NCI-H345 treated with DMSO at 0.1 percent for 48 hours (cell line): Measurements from ENCODE around the gene OR1K1.

ENCODE experiments used
- DNase-seq: peaks from one replicate; lab custom pipeline; 2025; ENCODE audit not compliant: unreplicated experiment; lab: John Stamatoyannopoulos, UW

The OR1K1 gene, protein sequence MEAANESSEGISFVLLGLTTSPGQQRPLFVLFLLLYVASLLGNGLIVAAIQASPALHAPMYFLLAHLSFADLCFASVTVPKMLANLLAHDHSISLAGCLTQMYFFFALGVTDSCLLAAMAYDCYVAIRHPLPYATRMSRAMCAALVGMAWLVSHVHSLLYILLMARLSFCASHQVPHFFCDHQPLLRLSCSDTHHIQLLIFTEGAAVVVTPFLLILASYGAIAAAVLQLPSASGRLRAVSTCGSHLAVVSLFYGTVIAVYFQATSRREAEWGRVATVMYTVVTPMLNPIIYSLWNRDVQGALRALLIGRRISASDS

DNA sequence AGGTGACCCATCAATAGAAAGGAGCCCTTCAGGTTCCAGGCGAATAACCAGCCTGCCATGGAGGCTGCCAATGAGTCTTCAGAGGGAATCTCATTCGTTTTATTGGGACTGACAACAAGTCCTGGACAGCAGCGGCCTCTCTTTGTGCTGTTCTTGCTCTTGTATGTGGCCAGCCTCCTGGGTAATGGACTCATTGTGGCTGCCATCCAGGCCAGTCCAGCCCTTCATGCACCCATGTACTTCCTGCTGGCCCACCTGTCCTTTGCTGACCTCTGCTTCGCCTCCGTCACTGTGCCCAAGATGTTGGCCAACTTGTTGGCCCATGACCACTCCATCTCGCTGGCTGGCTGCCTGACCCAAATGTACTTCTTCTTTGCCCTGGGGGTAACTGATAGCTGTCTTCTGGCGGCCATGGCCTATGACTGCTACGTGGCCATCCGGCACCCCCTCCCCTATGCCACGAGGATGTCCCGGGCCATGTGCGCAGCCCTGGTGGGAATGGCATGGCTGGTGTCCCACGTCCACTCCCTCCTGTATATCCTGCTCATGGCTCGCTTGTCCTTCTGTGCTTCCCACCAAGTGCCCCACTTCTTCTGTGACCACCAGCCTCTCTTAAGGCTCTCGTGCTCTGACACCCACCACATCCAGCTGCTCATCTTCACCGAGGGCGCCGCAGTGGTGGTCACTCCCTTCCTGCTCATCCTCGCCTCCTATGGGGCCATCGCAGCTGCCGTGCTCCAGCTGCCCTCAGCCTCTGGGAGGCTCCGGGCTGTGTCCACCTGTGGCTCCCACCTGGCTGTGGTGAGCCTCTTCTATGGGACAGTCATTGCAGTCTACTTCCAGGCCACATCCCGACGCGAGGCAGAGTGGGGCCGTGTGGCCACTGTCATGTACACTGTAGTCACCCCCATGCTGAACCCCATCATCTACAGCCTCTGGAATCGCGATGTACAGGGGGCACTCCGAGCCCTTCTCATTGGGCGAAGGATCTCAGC lies at the start of gene OR1K1:
TSS of gene OR1K1 (plus strand) at position 58 of the 995 bp plus-strand sequence. CDS start at position 58, 0 bp downstream.
- DNase-seq = no peak

DNA sequence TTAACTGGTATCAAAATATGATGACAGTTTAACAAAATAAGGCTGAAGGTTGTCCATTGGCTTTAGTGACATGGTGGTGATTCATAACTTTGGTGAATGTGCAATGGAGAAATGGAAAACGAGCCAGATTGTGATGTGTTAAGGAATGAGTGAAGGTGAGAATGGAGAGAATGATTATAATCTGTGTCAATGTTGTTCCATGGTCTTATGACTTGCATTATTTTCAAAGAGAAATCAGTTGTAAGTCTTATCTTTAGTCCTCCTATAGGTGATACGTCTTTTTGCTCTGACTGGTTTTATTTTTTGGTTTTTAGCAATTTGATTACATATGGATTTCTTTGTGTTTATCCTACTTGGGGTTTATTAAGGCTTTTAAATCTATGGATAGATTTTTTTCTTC lies 45.1 kb upstream of the OR1K1 start:
- no peak for DNase-seq

DNA sequence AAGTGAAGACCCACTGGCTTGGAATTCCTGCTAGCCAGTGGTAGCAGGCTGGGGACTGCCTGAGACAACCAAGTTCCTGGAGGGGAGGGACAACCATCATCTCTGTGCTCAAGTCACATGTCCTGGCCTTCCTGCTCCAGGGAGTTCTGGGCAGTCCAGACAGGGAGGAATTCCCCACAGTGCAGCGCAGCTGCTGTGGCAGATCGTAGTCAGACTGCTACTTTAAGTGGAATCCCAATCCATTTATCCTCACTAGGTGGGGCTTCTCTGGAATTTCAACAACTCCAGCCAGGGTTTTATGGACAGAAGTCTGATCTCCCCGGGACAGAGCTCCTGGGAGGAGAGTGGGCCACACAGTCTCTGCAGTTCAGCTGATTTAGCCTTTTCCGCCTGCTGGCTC lies 32.1 kb upstream of the OR1K1 start:
- no peak for DNase-seq

DNA sequence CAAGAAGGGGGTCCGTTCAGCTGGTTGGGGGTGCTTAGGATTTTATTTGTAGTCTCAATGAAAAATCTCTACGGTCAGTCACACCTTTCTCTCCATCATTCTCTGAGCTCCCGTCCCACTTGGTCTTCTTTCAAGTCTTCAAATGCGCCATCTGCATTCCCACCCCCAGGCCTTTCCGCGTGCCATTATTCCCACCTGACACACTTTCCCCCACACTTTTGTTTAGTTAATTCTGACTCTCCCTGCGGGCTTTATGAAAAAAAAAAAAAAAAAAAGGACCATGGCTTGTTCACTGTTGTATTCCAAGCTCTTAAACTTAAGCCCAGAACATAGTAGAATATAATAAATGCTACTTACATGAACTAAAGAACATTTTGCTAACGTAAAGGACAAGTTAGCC lies 22.9 kb upstream of the OR1K1 start:
- DNase-seq = no peak

DNA sequence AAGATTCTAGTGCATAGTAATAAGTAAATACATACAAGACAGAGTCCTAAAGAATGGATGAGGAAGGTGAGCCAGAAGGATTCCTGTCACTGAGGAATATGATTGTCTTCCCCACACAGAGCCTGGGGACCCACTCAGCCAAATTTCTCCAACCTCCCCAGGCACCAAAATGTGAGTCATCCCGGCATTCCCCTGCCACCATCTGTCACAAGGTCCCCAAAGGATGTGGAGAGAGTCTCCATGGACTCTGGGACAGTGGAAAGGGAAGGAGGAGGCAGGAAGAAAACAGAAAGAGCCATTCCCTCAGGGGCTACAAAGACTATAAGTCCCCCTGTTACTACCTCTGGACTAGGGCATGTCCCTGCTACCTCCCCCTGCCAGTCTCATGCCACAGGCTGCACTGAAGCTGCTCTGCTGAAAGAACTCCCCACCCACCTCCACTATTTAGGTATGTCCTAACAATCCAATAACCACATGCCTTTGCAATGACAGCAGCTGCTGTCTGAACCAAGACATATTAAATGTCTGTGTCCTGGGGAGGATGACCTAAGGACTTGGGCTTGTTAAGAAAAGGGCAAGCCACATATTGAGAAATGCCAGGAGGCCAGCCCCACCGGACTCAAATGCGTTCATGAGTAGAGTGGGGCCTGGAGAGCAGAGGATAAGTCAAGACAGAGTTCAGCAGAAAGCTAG lies 21.8 kb upstream of the OR1K1 start:
- DNase-seq = no peak

DNA sequence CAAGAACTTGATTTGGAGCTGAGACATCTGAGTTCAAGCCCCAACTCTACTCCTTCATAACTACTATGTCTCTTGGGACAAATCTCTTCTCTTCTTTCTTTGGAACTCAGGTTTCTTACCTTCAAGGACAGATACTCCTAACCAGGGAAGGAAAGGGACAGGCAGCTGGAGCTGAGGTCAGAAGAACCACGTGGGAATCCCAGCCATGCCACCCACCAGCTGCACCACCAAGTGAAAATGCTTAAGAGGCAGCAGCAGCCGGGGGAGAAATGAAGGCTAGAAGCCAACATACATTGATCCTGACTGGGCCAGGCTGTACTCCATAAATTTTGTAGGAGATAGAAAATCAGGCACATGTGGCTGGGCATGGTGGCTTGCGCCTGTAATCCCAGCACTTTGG lies 20.7 kb upstream of the OR1K1 start:
- DNase-seq = no peak

DNA sequence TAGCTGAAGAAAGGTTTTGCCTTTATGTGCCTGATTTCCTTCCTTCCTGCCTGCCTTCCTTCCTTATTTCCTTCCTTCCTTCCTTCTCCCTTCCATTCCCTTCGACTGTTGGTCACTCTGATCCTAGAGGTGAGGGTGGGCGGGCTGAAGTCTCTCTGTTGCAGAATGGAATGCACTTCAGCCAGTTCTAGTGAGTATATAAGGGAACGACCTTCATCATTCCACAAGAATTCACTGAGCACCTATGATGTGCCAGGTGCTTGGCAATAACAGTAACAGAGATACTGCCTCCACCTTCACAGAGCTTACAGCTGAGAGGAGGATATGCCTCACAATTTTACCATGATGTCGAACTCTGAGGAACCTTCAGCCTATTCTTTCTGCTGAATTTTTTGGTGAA lies 19.9 kb upstream of the OR1K1 start:
- no peak for DNase-seq

DNA sequence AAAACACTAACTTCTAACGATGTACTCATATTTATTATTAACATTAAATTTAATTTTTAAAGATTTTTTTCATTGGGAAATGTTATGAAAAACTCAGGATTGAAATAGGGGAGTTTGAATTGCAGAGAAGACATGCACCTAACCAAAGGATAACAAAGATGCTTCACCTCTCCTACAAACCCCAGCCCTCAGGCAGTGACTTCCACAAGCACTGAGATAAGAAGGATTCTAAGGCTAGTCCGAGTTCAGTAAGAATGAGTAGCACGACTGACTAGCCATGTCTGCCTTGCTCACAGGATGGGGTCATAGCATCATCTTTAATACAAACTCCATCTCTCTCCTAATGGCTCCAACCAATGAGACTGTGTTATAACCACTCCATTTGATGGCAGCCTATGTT lies 18.3 kb upstream of the OR1K1 start:
- no peak for DNase-seq

DNA sequence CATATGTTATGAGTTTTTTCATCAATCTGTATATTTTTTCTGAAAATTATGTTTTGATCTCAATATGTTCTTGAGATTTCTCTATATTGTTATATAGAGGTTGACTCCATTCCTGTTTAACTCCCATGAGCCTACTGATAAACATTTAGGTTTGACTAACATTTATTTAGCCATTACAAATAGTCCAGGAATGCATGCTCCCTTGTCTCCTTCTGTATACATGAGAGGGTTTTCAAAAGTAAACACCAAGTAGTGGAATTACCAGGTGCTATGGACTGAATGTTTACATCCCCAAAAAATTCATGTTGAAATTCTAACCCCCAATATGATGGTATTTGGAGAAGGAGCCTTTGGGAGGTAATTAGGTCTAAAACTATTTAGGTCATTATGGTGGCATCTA lies 14.7 kb upstream of the OR1K1 start:
- no peak for DNase-seq

DNA sequence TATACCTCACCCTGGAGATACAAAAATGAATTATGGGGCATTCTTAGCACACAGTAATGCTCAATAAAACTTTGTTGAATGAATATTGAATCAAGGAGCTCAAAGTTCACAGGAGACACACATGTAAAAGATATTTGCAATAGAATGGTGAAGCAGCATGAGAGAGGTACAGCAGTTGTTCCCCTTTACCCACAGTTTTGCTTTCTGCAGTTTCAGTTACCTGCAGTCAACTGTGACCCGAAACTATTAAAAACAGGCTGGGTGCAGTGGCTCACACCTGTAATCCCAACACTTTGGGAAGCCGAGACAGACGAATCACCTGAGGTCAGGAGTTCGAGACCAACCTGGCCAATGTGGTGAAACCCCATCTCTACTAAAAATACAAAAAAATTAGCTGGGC lies 13.6 kb upstream of the OR1K1 start:
- DNase-seq = no peak

DNA sequence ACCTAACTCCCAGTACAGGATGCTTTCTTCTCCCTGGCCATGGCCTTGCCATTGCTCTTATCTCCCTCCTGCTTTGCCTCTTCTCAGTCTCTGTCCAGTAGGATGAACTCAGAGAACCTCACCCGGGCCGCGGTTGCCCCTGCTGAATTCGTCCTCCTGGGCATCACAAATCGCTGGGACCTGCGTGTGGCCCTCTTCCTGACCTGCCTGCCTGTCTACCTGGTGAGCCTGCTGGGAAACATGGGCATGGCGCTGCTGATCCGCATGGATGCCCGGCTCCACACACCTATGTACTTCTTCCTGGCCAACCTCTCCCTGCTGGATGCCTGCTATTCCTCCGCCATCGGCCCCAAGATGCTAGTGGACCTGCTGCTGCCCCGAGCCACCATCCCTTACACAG lies 11.1 kb upstream of the OR1K1 start, which contains the start of gene OR5C1:
TSS of gene OR5C1 (plus strand) at position 103 of the 400 bp plus-strand sequence. CDS start at position 103, 0 bp downstream.
- no peak for DNase-seq

DNA sequence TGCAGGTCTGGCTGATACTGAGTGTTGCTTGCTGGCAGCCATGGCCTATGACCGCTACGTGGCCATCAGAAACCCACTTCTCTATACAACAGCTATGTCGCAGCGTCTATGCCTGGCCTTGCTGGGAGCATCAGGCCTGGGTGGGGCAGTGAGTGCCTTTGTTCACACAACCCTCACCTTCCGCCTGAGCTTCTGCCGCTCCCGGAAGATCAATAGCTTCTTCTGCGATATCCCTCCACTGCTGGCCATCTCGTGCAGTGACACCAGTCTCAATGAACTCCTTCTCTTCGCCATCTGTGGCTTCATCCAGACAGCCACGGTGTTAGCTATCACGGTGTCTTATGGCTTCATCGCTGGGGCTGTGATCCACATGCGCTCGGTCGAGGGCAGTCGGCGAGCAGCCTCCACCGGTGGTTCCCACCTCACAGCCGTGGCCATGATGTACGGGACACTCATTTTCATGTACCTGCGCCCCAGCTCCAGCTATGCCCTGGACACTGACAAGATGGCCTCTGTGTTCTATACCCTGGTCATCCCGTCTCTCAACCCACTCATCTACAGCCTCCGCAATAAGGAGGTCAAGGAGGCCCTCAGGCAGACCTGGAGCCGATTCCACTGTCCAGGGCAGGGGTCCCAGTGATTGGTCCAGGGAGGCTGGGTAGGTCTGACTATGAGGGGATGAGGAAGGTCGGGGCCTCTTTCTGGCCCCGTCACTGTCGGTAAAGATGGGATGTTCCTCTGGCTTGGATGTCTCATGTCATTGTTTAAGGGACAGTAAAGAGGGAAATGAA lies 10.5 kb upstream of the OR1K1 start:
- no peak for DNase-seq

DNA sequence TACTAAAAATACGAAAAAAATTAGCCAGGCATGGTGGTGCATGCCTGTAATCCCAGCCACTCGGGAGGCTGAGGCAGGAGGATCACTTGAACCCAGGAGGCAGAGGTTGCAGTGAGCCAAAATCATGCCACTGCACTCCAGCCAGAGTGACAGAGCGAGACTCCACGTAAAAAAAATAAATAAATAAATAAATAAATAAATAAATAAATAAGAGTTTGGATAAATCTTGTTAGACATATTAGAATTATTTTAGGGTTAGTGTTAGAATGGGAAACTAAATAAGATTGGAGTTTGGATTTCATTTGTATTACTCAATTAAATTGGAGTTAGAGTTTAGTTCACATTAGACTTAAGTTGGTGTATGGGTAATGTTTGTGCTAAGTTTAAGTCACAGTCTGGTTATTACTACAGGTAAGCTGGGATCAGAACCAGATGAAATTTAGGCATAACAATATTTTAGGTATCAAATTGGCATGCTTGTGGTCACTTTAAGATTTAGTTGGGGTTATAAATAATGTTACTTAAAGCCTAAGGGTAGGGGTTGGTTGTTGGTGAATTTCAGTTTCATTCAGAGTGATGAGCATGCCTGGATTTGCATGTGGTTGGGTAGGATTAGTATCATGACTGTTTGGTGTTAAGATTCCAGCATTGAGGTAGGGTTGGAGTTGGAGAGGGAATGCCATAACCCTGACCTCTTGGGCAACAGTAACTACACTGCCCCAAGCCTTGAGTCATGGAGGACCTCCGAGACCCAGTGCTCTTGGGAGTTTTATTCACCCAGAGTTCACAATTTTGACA lies 7.9 kb upstream of the OR1K1 start:
- DNase-seq = no peak

DNA sequence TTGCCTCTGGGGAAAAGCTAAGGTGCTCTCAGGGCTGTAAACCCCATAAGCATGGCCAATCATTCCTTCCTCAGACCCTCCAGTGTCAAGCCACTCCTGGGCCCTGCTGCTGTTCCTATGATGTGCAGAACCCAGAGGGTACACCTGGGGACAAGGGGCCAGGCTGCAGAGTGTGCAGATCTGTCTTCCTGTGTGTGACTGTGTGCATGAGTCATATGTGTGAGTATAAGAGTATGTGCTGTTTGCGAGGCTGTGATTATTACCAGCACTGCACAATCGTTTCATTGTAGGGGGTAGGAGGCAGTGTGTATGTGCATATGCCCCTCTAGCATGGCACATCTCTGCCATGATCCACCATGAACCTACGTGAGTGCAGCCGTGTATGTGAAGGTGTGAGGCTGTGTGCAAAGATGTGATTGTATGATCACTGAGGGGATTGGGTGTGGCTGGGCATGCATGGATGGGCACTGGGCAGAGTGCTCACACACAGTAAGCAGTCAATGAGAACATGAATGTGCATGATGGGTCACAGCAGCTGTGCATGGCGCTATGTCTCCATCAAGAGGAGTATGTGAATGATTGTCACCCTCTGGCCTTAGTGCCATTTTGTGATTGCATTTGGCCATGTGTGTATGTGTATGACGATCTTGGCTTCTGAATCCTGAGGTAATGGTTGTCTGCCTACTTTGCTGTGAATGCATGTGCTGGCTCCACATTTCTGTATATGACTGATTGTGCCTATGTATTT lies 2.4 kb upstream of the OR1K1 start:
- no peak for DNase-seq

DNA sequence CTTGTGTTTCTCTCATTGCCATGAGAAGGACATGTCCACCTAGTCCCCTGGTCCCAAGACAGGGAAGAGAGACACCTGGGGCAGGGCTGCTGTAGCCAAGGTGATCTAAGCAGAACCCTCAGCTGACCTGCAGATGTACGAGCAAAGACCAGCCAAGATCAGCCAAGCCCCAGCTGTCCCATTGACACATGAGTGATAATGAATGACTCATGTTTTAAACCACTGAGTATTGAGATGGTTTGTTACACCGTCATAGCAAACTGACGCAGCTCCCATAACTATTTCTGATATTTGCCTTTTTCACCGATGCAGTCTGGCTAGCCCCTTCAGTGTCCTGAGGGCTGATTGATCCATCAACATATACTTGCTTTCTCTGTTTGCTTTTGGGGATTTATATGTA lies 6.7 kb downstream of the OR1K1 start:
- DNase-seq = no peak

DNA sequence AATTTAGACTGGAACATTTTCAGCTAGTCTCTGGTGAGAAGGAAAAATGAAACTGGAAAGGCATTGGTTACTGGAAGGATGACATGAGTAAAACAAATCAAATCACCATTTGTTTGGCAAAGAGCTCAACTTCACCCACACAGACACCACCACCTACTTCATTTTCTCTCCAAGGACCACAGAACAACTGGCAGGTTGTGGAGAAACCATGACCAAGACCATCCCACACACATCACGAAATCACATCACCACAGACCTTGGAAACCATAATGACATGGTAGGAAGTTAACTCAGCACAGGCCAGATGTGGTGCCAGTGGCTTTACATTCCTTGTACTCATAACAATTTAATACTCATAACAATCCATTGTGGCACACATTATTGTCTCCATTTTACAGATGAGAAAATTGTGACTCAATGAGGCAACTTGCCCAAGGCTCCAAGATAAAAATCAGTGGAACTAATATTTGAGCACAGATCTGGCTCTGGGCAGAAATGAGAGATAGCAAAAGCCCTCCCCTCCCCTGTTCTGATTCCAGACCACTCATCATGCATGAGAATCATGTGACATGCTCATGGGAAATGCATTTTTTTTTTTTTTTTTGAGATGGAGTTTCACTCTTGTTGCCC lies 7.5 kb downstream of the OR1K1 start:
- DNase-seq = no peak

DNA sequence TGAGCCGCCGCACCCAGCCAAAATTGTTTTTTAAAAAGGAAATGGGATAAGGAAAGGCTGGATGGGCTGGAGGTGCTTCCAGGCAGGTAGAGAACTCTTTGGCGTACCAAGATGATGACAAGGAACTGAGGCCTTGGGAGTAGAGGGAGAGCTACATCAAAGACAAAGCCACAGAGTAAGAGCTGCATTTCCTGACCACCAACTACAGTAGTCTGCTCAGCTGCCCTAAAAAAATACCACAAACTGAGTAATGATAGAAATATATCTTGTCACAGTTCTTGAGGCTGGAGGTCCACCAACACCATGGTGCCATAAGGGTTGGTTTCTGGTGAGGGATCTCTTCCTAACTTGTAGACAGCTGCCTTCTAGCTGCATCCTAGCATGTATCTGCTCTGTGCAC lies 8.2 kb downstream of the OR1K1 start:
- DNase-seq = no peak

DNA sequence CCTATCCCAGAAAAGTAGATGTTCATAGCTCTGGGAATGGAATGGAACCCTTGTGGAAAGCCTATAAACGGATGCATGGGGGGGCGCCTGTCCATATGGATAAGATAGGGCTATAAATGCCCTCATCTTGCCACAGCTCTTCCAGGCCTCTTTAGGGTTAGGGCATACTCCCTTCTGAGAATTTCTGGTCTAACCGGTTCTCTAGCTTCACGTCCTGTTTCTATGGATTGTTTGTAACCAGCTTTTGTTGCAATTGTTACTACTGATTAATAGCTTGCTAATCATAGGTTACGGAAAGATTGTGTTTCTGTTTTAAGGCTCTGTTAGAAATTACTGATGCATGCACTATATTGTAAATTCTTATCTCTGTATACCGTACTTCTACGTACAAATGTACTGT lies 9.3 kb downstream of the OR1K1 start:
- peak; percentile 72 for DNase-seq
